NCI-H2171 (cell line): Measurements from ENCODE around the gene SLC16A11.
"Not testable (repeated sequence)": the region's sequence is repeated elsewhere in the genome, so short reads cannot be mapped to it uniquely, and the experiment has no call there.

ENCODE experiments used
- DNase-seq: peaks from one replicate; lab custom pipeline; 2025; lab: John Stamatoyannopoulos, UW

The SLC16A11 gene

GRCh38 chr17:7058831-7059447, 15.0 kb upstream of the SLC16A11 start:
- no peak for DNase-seq

GRCh38 chr17:7056386-7056785, 12.5 kb upstream of the SLC16A11 start:
- no peak for DNase-seq

- DNase-seq, result not testable (repeated sequence)
These were observed 6.7 kb upstream of the SLC16A11 start for GRCh38 chr17:7050583-7050982.

- no peak for DNase-seq
These were observed 5.1 kb upstream of the SLC16A11 start for GRCh38 chr17:7048968-7049367.

GRCh38 chr17:7047566-7047965, 3.7 kb upstream of the SLC16A11 start:
- DNase-seq, result no peak

GRCh38 chr17:7046725-7047397, 3.0 kb upstream of the SLC16A11 start:
- DNase-seq, result not testable (repeated sequence)

GRCh38 chr17:7046127-7046724, 2.3 kb upstream of the SLC16A11 start:
- DNase-seq, result no peak

GRCh38 chr17:7045492-7046126, 1.7 kb upstream of the SLC16A11 start:
- peak; percentile 46 for DNase-seq

- DNase-seq, result no peak
These were observed 753 bp downstream of the SLC16A11 start for GRCh38 chr17:7043182-7043496.

GRCh38 chr17:7042501-7043181, 1.3 kb downstream of the SLC16A11 start:
- DNase-seq, result no peak

- no peak for DNase-seq
These were observed 2.0 kb downstream of the SLC16A11 start for GRCh38 chr17:7041607-7042500.

- no peak for DNase-seq
These were observed 4.1 kb downstream of the SLC16A11 start for GRCh38 chr17:7039832-7040231.

- no peak for DNase-seq
These were observed 5.6 kb downstream of the SLC16A11 start for GRCh38 chr17:7038025-7038862.

- peak; percentile 95 for DNase-seq
These were observed 8.1 kb downstream of the SLC16A11 start, which contains the start of gene SLC16A13 for GRCh38 chr17:7035591-7036368. SLC16A13 (plus strand) TSS chr17:7036015; CDS start chr17:7036383, 368 bp downstream.

GRCh38 chr17:7034955-7035590, 8.8 kb downstream of the SLC16A11 start:
- DNase-seq, result no peak

GRCh38 chr17:7029659-7030058, 14.2 kb downstream of the SLC16A11 start:
- DNase-seq, result no peak

- no peak for DNase-seq
These were observed 14.8 kb downstream of the SLC16A11 start for GRCh38 chr17:7029096-7029495.

- DNase-seq, result no peak
These were observed 16.6 kb downstream of the SLC16A11 start for GRCh38 chr17:7027335-7027734.

- DNase-seq, result no peak
These were observed 17.3 kb downstream of the SLC16A11 start for GRCh38 chr17:7026471-7027115.
